Epithelial cell of prostate (primary cell): ENCODE measurements around the gene NTN3.
"Not testable (repeated sequence)": the region's sequence is repeated elsewhere in the genome, so short reads cannot be mapped to it uniquely, and the experiment has no call there.

Experiments used
- DNase-seq: peaks from one replicate; pipeline ENCODE4 v3.0.0-alpha.2; 2011; ENCODE audit warnings: low read depth, low spot score
- H3K27ac ChIP-seq: fragments of 450-650 bp; 2 replicates; pipeline ENCODE4 v1.5.1; 2017; ENCODE audit warnings: mild to moderate bottlenecking

The NTN3 gene

GRCh38 chr16:2471016-2471652 lies at the start of gene NTN3:
NTN3 (plus strand) TSS chr16:2471297; CDS start chr16:2471702, 405 bp downstream.
- no peak within 1 kb of the TSS for H3K27ac ChIP-seq
- DNase-seq: no peak

GRCh38 chr16:2422123-2422867 lies 48.8 kb upstream of the NTN3 start:
- DNase-seq: no peak
- H3K27ac ChIP-seq: no peak overlapping the region

DNA sequence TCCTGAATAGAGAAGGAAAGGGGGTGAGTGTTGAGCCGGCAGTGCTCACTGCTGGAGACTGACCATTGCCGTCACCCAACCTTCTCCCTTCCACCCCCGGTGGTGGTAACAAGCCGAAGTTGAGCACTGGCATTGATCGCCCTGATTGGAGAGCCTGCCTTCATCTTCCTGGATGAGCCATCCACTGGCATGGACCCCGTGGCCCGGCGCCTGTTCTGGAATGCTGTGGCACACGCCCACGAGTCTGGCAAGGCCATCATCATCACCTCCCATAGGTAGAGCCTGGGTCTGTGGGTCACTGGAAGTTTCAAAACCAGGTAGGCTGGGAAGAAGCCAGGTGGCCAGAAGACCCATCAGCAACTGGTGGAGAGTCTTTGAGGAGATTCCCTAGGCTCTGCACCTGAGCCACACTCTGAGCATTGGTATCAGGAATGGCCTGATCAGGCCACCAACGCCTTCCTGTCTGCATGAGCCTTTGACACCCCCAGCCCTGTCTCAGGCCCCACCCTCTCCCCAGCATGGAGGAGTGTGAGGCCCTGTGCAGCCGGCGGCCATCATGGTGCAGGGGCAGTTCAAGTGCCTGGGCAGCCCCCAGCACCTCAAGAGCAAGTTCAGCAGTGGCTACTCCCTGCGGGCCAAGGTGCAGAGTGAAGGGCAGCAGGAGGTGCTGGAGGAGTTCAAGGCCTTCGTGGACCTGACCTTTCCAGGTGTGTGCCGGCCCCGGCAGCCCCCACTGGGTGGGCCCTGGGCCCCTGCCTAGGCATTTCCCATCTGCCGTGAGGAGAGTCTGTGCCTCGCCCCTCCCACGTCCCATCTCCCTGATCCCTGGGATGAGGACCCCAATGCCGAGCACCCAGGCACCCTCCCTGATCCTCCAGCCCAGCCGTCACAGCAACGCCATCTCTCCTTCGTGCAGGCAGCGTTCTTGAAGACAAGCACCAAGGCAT lies 46.8 kb upstream of the NTN3 start:
- no peak for DNase-seq
- H3K27ac ChIP-seq: no peak overlapping the region

DNA sequence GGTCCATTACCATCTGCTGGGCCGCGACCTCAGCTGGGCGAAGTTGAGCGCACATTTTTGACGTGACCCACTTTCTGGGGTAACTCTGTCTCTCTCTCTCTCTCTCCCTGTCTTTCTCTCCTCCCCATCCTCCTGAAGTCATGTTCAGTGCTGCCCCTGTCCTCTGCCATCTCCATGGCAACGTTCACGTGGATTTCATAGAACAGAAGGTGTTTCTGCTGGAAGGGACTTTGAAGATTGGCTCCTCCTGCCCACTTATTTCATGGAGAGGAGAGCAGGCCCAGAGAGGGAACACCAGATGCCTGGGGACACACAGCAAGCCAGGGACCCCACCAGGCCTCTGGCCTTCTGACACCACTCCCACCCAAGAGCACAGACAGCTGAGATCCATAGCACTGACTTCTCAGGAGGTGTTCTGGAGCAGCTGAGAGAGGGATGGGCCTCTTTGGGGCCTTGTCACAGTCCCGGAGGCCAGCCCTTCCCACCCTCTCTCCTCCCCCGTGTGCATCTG lies 46.0 kb upstream of the NTN3 start:
- no peak overlapping the region for H3K27ac ChIP-seq
- no peak for DNase-seq

DNA sequence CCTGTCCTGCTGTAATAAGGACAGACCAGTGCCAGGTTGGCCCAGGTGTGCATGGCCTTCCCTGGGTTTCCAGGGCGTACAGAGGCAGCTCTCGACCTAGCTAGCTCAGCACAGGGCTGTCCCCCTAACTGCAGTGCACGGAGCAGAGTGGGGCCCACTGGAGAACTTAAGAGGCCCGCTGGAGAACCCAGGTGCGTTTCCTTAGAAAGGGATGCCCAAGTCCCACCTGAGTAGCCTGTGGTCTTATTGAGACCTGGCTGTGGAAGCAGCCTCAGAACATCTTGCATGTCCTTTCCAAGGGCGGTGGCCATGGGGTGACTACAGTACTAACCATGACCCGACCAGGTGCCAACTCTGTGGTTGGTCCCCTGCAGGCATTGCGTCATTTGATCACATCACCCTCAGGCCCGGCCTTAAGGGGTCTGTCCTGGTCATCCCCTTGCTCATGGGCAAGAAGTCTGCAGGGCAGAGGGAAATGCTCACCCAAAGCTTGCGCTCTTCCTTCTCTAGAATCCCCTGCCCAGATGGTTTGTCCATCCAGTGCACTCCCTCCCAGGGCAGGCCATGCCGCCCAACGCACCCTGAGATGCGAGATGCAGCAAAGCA lies 45.2 kb upstream of the NTN3 start:
- no peak for DNase-seq
- no peak overlapping the region for H3K27ac ChIP-seq

DNA sequence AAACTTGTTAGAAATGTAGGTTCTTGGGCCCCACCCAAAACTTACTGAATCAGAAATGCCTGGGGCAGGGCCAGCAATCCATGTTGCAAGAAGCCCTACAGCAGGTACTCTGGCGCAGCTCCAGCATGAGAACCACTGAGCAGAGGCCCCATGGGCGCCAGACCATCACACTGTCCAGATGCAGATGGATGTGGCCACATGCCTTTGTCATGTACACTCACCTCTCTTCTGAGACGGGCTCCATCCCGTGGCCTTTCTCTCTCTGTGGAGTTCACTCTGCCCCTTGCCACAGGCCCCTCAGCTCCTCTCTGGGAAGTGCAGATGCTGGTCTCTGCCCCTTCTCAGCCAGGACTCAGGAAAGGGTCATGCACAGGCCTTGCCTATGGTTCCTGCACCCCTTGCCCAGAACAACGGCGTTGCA lies 44.1 kb upstream of the NTN3 start:
- DNase-seq: no peak
- no peak overlapping the region for H3K27ac ChIP-seq

GRCh38 chr16:2427526-2427925 lies 43.6 kb upstream of the NTN3 start:
- H3K27ac ChIP-seq: no peak overlapping the region
- no peak for DNase-seq

GRCh38 chr16:2428051-2428783 lies 42.9 kb upstream of the NTN3 start:
- no peak for DNase-seq
- H3K27ac ChIP-seq: no peak overlapping the region

DNA sequence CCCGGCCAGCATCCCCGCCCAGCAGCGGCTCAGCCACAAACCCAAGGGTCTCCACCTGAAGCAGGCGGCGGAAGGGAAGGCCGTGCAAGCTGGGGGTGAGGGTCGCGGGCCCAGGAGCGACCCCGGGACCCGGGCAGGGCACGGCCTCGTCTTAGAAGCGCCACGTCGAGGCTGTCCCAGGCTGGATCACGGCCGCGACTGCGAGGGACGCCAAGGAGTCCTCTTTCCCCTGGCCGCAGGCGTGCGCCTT lies 42.4 kb upstream of the NTN3 start:
- no peak for DNase-seq
- H3K27ac ChIP-seq: no peak overlapping the region

DNA sequence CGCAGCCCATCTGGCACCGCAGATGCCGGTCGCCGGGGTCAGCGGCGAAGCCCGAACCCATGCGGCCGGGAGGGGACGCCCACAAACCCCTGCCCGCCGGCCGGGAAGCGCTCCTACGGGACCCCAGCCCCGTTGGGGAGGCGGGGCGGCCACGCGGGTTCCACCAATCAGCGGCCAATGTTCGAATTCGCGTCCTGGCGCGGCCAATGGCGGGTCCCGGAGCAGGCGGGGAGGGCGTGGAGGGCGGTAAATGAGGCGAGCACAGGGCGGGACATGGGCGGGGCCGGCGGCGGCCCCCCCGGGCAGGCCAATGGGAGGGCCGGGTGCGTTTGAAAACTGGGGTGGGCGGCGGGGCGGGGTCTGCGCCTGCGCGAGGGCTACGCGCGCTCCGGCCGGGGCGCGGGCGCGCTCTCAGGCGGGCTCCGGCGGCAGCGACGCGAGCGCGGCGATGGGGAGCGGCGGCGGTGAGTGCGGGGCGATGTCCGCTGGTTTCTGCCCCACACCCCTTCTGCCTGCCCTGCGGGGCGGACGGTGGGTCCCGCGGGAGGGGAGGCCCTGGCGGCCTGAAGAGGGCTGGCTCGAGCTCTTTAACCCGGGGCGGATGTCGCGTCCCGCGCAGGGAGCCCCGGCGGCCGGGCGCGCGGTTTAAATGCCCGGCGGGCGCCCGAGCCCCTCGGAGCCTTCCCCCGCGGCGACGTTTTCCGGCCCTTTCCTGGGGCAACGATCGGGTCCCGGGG lies 41.9 kb upstream of the NTN3 start, which contains the start of gene CCNF:
Gene CCNF (plus strand): TSS at position 414 of the 737 bp plus-strand sequence. CDS start 35 bp downstream, at position 449.
- peak; percentile 61 for DNase-seq
- peak within 1 kb of the TSS; percentile 14 for H3K27ac ChIP-seq

DNA sequence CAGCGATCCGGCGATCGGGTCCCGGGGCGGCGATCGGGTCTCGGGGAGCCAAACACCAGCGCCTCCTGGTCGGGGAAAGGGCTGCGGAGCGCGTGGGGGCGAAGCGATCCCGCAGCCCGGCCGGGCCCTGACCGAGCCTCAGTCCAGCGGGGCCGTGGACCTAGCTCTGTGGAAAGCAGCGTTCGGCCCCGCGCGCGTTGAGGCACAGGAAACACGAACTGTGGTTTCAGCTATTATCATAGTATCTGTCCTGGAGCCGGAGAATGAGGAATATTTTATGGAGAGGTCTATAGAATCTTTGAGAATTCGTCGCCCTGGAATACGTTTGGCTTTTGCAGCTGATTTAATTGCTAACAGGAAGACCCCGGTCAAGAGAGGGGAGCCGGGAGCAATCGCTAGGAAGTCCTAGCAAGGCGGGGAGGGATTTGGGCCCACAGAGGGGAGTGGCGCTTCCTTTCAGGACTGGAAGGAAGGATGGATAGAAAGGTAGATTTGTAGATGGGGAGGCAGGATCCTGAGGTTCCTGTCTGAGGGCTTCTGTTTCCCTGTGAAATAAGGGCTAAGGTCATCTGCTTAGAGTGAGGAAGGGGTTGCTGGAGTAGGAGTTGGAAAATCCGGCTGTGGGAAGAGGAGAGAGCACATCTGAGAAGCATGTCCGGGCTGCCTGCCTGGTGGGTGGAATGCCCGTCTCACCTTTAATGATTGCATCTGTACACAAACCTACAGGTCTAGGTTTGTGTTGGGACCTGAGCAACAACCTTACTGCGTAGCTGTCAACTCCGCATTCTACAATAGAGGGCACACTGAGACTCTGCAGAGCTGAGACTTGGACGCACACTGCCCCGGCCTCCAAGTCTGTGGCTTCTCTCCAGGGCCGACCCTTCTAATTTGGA lies 41.1 kb upstream of the NTN3 start:
- DNase-seq: no peak
- H3K27ac ChIP-seq: peak overlapping the region; percentile 14

DNA sequence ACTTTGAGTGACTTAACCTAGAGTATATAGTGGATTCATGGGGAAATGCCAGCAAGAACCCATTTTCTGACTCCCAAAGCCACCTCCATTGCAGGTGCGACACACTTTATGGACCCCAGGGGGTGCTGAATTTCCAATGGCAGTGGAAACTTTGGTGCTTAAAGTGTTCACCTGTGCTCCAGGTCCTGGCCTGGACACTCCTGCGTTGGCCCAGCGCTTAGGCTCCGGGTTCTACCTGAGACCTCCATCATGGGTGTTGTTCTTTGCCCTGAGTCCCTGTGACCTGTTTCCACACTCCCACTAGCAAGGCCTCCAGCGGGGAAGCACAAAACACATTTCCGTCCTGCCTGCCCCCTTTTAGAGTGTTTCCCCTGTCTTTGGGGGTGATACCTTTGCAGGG lies 38.8 kb upstream of the NTN3 start:
- H3K27ac ChIP-seq: no peak overlapping the region
- no peak for DNase-seq

- H3K27ac ChIP-seq: no peak overlapping the region
- DNase-seq: no peak
Observed at GRCh38 chr16:2432801-2433505, 38.1 kb upstream of the NTN3 start.

DNA sequence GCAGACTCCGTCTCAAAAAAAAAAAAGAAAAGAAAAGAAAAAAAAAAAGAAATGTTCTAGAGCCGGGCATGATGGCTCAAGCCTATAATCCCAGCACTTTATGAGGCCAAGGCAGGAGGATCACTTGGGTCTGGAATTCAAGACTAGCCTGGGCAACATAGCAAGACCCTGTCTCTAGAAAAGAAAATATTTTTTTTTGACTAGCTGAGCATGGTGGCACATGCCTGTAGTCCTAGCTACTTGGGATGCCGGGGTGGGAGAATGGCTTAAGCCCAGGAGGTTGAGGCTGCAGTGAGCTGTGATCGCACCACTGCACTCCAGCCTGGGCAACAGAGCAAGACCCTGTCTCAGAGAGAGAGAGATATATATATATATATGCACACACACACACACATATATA lies 35.9 kb upstream of the NTN3 start:
- DNase-seq: not testable (repeated sequence)

DNA sequence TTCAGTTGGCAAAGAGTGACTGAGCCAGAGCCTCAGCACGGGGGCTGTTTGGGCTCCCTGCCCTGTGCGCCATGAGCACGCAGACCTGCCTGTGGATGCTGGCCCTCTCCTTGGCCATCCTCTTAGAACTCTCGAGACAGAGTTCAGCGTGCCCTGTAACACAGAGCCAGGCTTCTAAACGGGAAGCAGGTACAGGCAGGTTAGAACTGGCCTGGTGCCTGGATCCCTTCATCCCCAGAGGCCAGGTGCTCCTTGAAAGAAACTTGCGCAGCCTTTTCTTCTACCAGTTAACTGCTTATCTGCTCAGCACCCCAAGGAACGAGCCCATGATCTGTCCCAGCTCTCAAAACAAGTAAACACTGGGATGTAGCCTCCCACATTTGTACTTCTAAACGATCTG lies 35.0 kb upstream of the NTN3 start:
- DNase-seq: no peak
- no peak overlapping the region for H3K27ac ChIP-seq

More for the DNA sequence above, 35.9 kb upstream of the NTN3 start:
- not testable (repeated sequence) for H3K27ac ChIP-seq

DNA sequence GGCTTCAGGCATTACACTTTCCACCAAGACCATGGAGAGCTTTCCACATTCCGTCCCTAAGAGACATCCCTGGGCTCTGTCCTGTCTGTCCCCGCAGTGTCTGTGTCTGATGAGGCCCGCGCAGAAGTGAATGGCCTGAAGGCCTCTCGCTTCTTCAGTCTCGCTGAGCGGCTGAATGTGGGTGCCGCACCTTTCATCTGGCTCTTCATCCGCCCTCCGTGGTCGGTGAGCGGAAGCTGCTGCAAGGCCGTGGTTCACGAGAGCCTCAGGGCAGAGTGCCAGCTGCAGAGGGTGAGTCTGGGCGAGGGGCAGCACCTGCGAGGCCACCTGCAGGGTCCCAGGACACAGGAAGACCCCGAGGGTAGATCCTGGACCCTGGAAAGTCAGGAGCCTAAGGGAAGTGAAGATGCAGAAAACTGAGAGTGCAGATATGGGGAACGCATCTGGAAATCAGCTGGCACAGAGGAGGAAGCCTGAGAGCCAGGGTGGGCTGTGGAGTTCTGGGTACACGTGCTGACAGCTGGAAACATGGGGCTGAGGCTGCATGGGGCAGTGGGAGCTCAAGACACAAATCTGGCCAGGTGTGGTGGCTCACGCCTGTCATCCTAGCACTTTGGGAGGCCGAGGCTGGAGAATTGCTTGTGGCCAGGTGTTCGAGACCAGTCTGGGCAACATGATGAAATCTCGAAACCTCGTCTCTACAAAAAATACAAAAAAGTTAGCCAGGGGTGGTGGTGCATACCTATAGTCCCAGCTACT lies 33.9 kb upstream of the NTN3 start:
- no peak for DNase-seq
- no peak overlapping the region for H3K27ac ChIP-seq

DNA sequence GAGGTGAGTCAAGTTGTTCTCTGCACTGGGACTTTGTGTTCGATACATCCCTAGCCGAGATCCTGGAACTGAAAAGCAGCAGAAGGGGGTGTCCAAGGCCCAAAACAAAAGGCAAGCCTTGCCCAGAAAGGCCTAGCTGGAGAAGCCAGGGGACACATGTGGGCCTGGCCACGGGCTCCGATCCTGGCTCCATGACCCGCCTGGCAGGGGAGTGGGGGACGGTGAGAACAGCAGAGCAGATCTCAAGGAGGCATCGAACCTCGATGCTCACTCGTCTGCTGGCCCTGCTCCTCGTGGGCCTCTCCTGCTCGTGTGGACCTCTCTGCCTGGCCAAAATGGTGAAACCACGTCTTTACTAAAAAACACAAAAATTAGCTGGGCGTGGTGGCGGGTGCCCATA lies 33.0 kb upstream of the NTN3 start:
- DNase-seq: no peak
- H3K27ac ChIP-seq: no peak overlapping the region
